GM18951 (cell line): Measurements from ENCODE around the gene PIGO.
A peak's percentile ranks its signal among the peaks of the same experiment; 100 is the strongest.

ENCODE experiments used
- POLR2A ChIP-seq: IDR thresholded peaks from 4 replicates; pipeline ENCODE4 v1.6.1; 2011; ENCODE audit warnings: mild to moderate bottlenecking; ENCODE audit not compliant: insufficient read length, insufficient read depth; ENCODE audit errors: extremely low read depth
- in situ Hi-C: fragments of 300-500 bp; cut with MboI; formaldehyde crosslinking; loops from one replicate; pipeline ENCODE4 v1.12.0; 2022; ENCODE audit warnings: low sequenced_read_pairs, mixed read lengths, inconsistent platforms; ENCODE audit not compliant: unreplicated experiment

PIGO gene

GRCh38 chr9:35072461-35073278 lies 23.7 kb downstream of the PIGO start, which contains the start of gene VCP:
VCP (minus strand) TSS chr9:35072625; CDS start chr9:35072353, 272 bp downstream.
- TF ChIP-seq POLR2A = peak; percentile 95
- in situ Hi-C loops = no loop called here

- peak; percentile 1 for TF ChIP-seq POLR2A
- in situ Hi-C loops = no loop called here
Measured at GRCh38 chr9:35071814-35072460, 24.5 kb downstream of the PIGO start.

- no peak for TF ChIP-seq POLR2A
- in situ Hi-C loops = no loop called here
Measured at GRCh38 chr9:35070823-35071813, 25.3 kb downstream of the PIGO start.

GRCh38 chr9:35069020-35069419 lies 27.4 kb downstream of the PIGO start:
- TF ChIP-seq POLR2A = no peak

GRCh38 chr9:35067056-35067455 lies 29.3 kb downstream of the PIGO start:
- in situ Hi-C loops = no loop called here
- TF ChIP-seq POLR2A = no peak

More at GRCh38 chr9:35069020-35069419, 27.4 kb downstream of the PIGO start:
- in situ Hi-C loops = no loop called here

GRCh38 chr9:35060548-35061207 lies 35.7 kb downstream of the PIGO start:
- TF ChIP-seq POLR2A = no peak
- in situ Hi-C loops = no loop called here

GRCh38 chr9:35059438-35059837 lies 37.0 kb downstream of the PIGO start:
- in situ Hi-C loops = no loop called here
- TF ChIP-seq POLR2A = no peak

- in situ Hi-C loops = no loop called here
- TF ChIP-seq POLR2A = no peak
Measured at GRCh38 chr9:35057271-35057620, 39.1 kb downstream of the PIGO start.

GRCh38 chr9:35056571-35057270 lies 39.7 kb downstream of the PIGO start:
- in situ Hi-C loops = no loop called here
- no peak for TF ChIP-seq POLR2A

GRCh38 chr9:35054871-35055644 lies 41.3 kb downstream of the PIGO start:
- in situ Hi-C loops = no loop called here
- TF ChIP-seq POLR2A = no peak

- in situ Hi-C loops = no loop called here
Measured at GRCh38 chr9:35054185-35054835, 42.1 kb downstream of the PIGO start.

More at GRCh38 chr9:35054185-35054835, 42.1 kb downstream of the PIGO start:
- no peak for TF ChIP-seq POLR2A
